Muscle layer of duodenum (tissue), 2 donors: ENCODE measurements around the gene NCKAP5.

Source experiments
- H3K27ac ChIP-seq: one replicate; pipeline ENCODE4 v1.7.0; 2013; ENCODE audit warnings: mild to moderate bottlenecking, low read length
- H3K27me3 ChIP-seq: one replicate; pipeline ENCODE4 v1.7.0; 2013; ENCODE audit warnings: low read depth, mild to moderate bottlenecking, control low read depth, low read length
- H3K36me3 ChIP-seq, 2 donors: one replicate each; pipeline ENCODE4 v1.7.0; 2013; ENCODE audit warnings: low read length in 2 of 2, control low read depth in 1 of 2, mild to moderate bottlenecking in 1 of 2; ENCODE audit not compliant: insufficient read depth in 2 of 2, control insufficient read depth in 1 of 2
- H3K4me1 ChIP-seq, 2 donors: one replicate each; pipeline ENCODE4 v1.7.0; 2013; ENCODE audit warnings: low read length in 2 of 2, mild to moderate bottlenecking in 2 of 2, control low read depth in 1 of 2, moderate library complexity in 1 of 2; ENCODE audit not compliant: insufficient read depth in 2 of 2, control insufficient read depth in 1 of 2
- H3K4me3 ChIP-seq, 2 donors: one replicate each; pipeline ENCODE4 v1.7.0; 2013; ENCODE audit warnings: low read length in 2 of 2, low read depth in 1 of 2, mild to moderate bottlenecking in 1 of 2
- H3K9me3 ChIP-seq, 2 donors: one replicate each; pipeline ENCODE4 v1.7.0; 2013; ENCODE audit warnings: low read length in 2 of 2, control low read depth in 1 of 2, mild to moderate bottlenecking in 1 of 2; ENCODE audit not compliant: control insufficient read depth in 1 of 2
- donor health status: healthy.

NCKAP5 gene

GRCh38 chr2:132941296-132942020 is 626.8 kb downstream of the NCKAP5 start:
- no peaks in the 10 kb centered on the region for H3K9me3 ChIP-seq

GRCh38 chr2:132937629-132938028 is 630.6 kb downstream of the NCKAP5 start:
- Histone ChIP-seq H3K27me3 (no peaks in the 10 kb centered on the region), H3K9me3 (no peaks in the 10 kb centered on the region), H3K4me1 (no peaks in the 10 kb centered on the region), H3K36me3 (no peaks in the 10 kb centered on the region), H3K27ac (no peak overlapping the region), H3K4me3 (no peak overlapping the region)

More at GRCh38 chr2:132941296-132942020, 626.8 kb downstream of the NCKAP5 start:
- Histone ChIP-seq H3K4me1 (no peaks in the 10 kb centered on the region), H3K27ac (no peak overlapping the region), H3K4me3 (no peak overlapping the region), H3K36me3 (no peaks in the 10 kb centered on the region), H3K27me3 (no peaks in the 10 kb centered on the region)

GRCh38 chr2:132936791-132937190 is 631.5 kb downstream of the NCKAP5 start:
- Histone ChIP-seq H3K4me3 (no peak overlapping the region), H3K36me3 (no peaks in the 10 kb centered on the region), H3K4me1 (no peaks in the 10 kb centered on the region)

GRCh38 chr2:132936261-132936660 is 632.0 kb downstream of the NCKAP5 start:
- Histone ChIP-seq H3K4me3 (no peak overlapping the region), H3K36me3 (no peaks in the 10 kb centered on the region), H3K4me1 (no peaks in the 10 kb centered on the region), H3K9me3 (no peaks in the 10 kb centered on the region), H3K27me3 (no peaks in the 10 kb centered on the region), H3K27ac (no peak overlapping the region)

More at GRCh38 chr2:132936791-132937190, 631.5 kb downstream of the NCKAP5 start:
- no peaks in the 10 kb centered on the region for H3K27me3 ChIP-seq
- no peaks in the 10 kb centered on the region for H3K9me3 ChIP-seq
- H3K27ac ChIP-seq: no peak overlapping the region

GRCh38 chr2:132929786-132930185 is 638.5 kb downstream of the NCKAP5 start:
- no peaks in the 10 kb centered on the region for H3K36me3 ChIP-seq
- H3K9me3 ChIP-seq: no peaks in the 10 kb centered on the region
- no peaks in the 10 kb centered on the region for H3K4me1 ChIP-seq
- H3K27ac ChIP-seq: no peak overlapping the region
- no peak overlapping the region for H3K4me3 ChIP-seq
- H3K27me3 ChIP-seq: no peaks in the 10 kb centered on the region

GRCh38 chr2:132923787-132924186 is 644.5 kb downstream of the NCKAP5 start:
- H3K27ac ChIP-seq: no peak overlapping the region
- no peaks in the 10 kb centered on the region for H3K9me3 ChIP-seq
- H3K4me1 ChIP-seq: no peaks in the 10 kb centered on the region
- H3K27me3 ChIP-seq: no peaks in the 10 kb centered on the region
- no peaks in the 10 kb centered on the region for H3K36me3 ChIP-seq
- H3K4me3 ChIP-seq: no peak overlapping the region

- Histone ChIP-seq H3K27me3 (no peaks in the 10 kb centered on the region), H3K9me3 (no peaks in the 10 kb centered on the region), H3K36me3 (no peaks in the 10 kb centered on the region), H3K4me1 (no peaks in the 10 kb centered on the region), H3K4me3 (no peak overlapping the region), H3K27ac (no peak overlapping the region)
Observed at GRCh38 chr2:132915812-132916549, 652.3 kb downstream of the NCKAP5 start.

- no peaks in the 10 kb centered on the region for H3K27me3 ChIP-seq
- no peaks in the 10 kb centered on the region for H3K4me1 ChIP-seq
- H3K36me3 ChIP-seq: no peaks in the 10 kb centered on the region
- H3K27ac ChIP-seq: no peak overlapping the region
- H3K4me3 ChIP-seq: no peak overlapping the region
- no peaks in the 10 kb centered on the region for H3K9me3 ChIP-seq
Observed at GRCh38 chr2:132911726-132912724, 656.2 kb downstream of the NCKAP5 start.

- no peaks in the 10 kb centered on the region for H3K4me1 ChIP-seq
- H3K4me3 ChIP-seq: no peak overlapping the region
- H3K9me3 ChIP-seq: no peaks in the 10 kb centered on the region
- no peaks in the 10 kb centered on the region for H3K36me3 ChIP-seq
- no peak overlapping the region for H3K27ac ChIP-seq
- no peaks in the 10 kb centered on the region for H3K27me3 ChIP-seq
Observed at GRCh38 chr2:132910432-132910831, 657.8 kb downstream of the NCKAP5 start.

- no peak overlapping the region for H3K27ac ChIP-seq
- H3K9me3 ChIP-seq: no peaks in the 10 kb centered on the region
- H3K4me1 ChIP-seq: no peaks in the 10 kb centered on the region
- no peak overlapping the region for H3K4me3 ChIP-seq
- no peaks in the 10 kb centered on the region for H3K36me3 ChIP-seq
- no peaks in the 10 kb centered on the region for H3K27me3 ChIP-seq
Observed at GRCh38 chr2:132909427-132909826, 658.8 kb downstream of the NCKAP5 start.
